Measurements from ENCODE around the gene CUZD1.

The CUZD1 gene

GRCh38 chr10:122847782-122848604, 2.3 kb upstream of the CUZD1 start:
- H3K4me3 ChIP-seq (ENCODE audit: low read depth, low read length): no peak overlapping the region
- DNase-seq (ENCODE audit: low read depth): peak; percentile 44
- no peak for TF ChIP-seq CTCF (conservative IDR thresholded peaks at IDR 0.05; ENCODE audit: low read depth, low read length)

GRCh38 chr10:122844146-122844545, 1.5 kb downstream of the CUZD1 start:
- no peak for TF ChIP-seq CTCF (conservative IDR thresholded peaks at IDR 0.05; ENCODE audit: low read depth, low read length)
- no peak for DNase-seq (ENCODE audit: low read depth)
- no peak overlapping the region for H3K4me3 ChIP-seq (ENCODE audit: low read depth, low read length)

GRCh38 chr10:122841569-122841968, 4.1 kb downstream of the CUZD1 start:
- DNase-seq (ENCODE audit: low read depth): no peak
- H3K4me3 ChIP-seq (ENCODE audit: low read depth, low read length): no peak overlapping the region
- TF ChIP-seq CTCF (conservative IDR thresholded peaks at IDR 0.05; ENCODE audit: low read depth, low read length): no peak

DNA sequence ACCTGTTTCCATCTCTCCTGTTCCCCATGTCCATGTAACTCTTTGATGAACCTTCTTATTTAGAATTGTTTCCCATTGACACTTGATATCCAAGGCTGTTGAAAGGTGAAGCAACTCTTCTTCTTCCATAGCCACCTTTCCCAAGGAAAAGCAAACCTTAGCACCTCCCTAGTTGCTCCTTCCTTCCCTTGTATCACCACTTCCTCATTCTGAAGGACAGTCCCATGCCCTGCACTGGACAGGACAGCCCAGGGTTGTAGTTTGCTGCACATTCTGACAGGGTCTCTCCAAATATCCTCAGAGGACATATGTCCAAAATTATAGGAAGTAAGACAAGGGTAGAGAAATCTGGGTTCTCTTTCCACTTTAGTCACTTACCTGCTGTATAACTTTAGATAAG, 6.2 kb downstream of the CUZD1 start:
- no peak for TF ChIP-seq CTCF (conservative IDR thresholded peaks at IDR 0.05; ENCODE audit: low read depth, low read length)
- no peak for DNase-seq (ENCODE audit: low read depth)
- H3K4me3 ChIP-seq (ENCODE audit: low read depth, low read length): no peak overlapping the region

DNA sequence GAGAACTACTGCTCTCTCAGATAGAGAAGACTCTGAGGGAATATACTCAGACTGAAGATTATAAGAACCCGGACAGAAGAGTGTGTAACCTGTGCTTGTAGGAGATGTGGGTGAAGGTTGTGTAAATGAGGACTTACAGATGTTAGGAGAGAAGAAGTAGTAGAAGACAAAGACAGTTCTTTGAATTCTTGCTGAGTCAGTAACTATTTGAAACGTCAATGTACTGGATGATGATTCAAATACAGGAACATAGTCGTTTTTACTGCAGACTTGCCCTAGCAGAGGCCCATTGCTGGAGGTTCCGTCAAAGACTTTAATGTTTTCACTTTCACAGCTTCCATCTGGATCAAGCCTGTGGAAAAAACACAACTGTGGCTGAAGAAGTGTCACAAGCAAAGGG, 6.8 kb downstream of the CUZD1 start:
- TF ChIP-seq CTCF (conservative IDR thresholded peaks at IDR 0.05; ENCODE audit: low read depth, low read length): no peak
- no peak for DNase-seq (ENCODE audit: low read depth)
- H3K4me3 ChIP-seq (ENCODE audit: low read depth, low read length): no peak overlapping the region

GRCh38 chr10:122835908-122836307, 9.7 kb downstream of the CUZD1 start:
- no peak overlapping the region for H3K4me3 ChIP-seq (ENCODE audit: low read depth, low read length)
- TF ChIP-seq CTCF (conservative IDR thresholded peaks at IDR 0.05; ENCODE audit: low read depth, low read length): no peak
- no peak for DNase-seq (ENCODE audit: low read depth)

- no peak for DNase-seq (ENCODE audit: low read depth)
- TF ChIP-seq CTCF (conservative IDR thresholded peaks at IDR 0.05; ENCODE audit: low read depth, low read length): no peak
- H3K4me3 ChIP-seq (ENCODE audit: low read depth, low read length): no peak overlapping the region
Observed at GRCh38 chr10:122830965-122831353, 14.7 kb downstream of the CUZD1 start.

All from choroid plexus epithelial cell (primary cell).